Measurements from ENCODE around the gene ROGDI. TPM values are rescaled to one million over a fixed set of nuclear protein-coding genes. Genes with fewer than 3 reads are reported as not detected.
A peak's percentile ranks its signal among the peaks of the same experiment; 100 is the strongest.

The ROGDI gene
- total RNA-seq, 2 experiments from 2014 or later = 3.0 to 3.2 TPM

GRCh38 chr16:4768549-4769305, 33.7 kb downstream of the ROGDI start:
- Mint-ChIP-seq H3K9me3 (no peaks in the 10 kb centered on the region), H3K27me3 (no peaks in the 10 kb centered on the region), H3K36me3 (no peaks in the 10 kb centered on the region), H3K27ac (peak overlapping the region; percentile 90), H3K4me3 (peak overlapping the region; percentile 87), H3K4me1 (peaks cover 19% of the 10 kb centered on the region)
- peak; percentile 90 for DNase-seq

GRCh38 chr16:4767872-4768548, 34.4 kb downstream of the ROGDI start:
- H3K27me3 Mint-ChIP-seq = no peaks in the 10 kb centered on the region
- H3K4me1 Mint-ChIP-seq = peaks cover 19% of the 10 kb centered on the region
- peak overlapping the region; percentile 87 for H3K4me3 Mint-ChIP-seq
- H3K27ac Mint-ChIP-seq = peak overlapping the region; percentile 90
- H3K36me3 Mint-ChIP-seq = no peaks in the 10 kb centered on the region
- no peaks in the 10 kb centered on the region for H3K9me3 Mint-ChIP-seq
- no peak for DNase-seq

GRCh38 chr16:4766875-4767628, 35.4 kb downstream of the ROGDI start, which contains the start of gene ZNF500:
Gene ZNF500 (minus strand): TSS chr16:4767162. CDS start chr16:4765978, 1,184 bp downstream.
- no peaks in the 10 kb centered on the region for H3K9me3 Mint-ChIP-seq
- H3K4me1 Mint-ChIP-seq = peaks cover 19% of the 10 kb centered on the region
- no peaks in the 10 kb centered on the region for H3K27me3 Mint-ChIP-seq
- H3K4me3 Mint-ChIP-seq = peak within 1 kb of the TSS; percentile 87
- peak within 1 kb of the TSS; percentile 90 for H3K27ac Mint-ChIP-seq
- no peaks in the 10 kb centered on the region for H3K36me3 Mint-ChIP-seq
- peak; percentile 93 for DNase-seq

GRCh38 chr16:4765511-4766474, 36.6 kb downstream of the ROGDI start:
- no peak for DNase-seq
- Mint-ChIP-seq H3K27me3 (no peaks in the 10 kb centered on the region), H3K4me1 (peaks cover 19% of the 10 kb centered on the region), H3K9me3 (no peaks in the 10 kb centered on the region), H3K36me3 (no peaks in the 10 kb centered on the region), H3K27ac (peak overlapping the region; percentile 86), H3K4me3 (peak overlapping the region; percentile 85)

- DNase-seq = no peak
- Mint-ChIP-seq H3K27ac (no peak overlapping the region), H3K9me3 (no peaks in the 10 kb centered on the region), H3K4me3 (no peak overlapping the region), H3K27me3 (no peaks in the 10 kb centered on the region), H3K4me1 (peaks cover 18% of the 10 kb centered on the region), H3K36me3 (peaks cover 7% of the 10 kb centered on the region)
Observed at GRCh38 chr16:4763791-4764190, 38.6 kb downstream of the ROGDI start.

GRCh38 chr16:4762205-4762604, 40.2 kb downstream of the ROGDI start:
- Mint-ChIP-seq H3K36me3 (peaks cover 7% of the 10 kb centered on the region), H3K27ac (no peak overlapping the region), H3K27me3 (no peaks in the 10 kb centered on the region), H3K9me3 (no peaks in the 10 kb centered on the region), H3K4me1 (peaks cover 8% of the 10 kb centered on the region), H3K4me3 (no peak overlapping the region)
- DNase-seq = no peak

GRCh38 chr16:4760221-4760910, 42.1 kb downstream of the ROGDI start:
- no peaks in the 10 kb centered on the region for H3K27me3 Mint-ChIP-seq
- H3K9me3 Mint-ChIP-seq = no peaks in the 10 kb centered on the region
- H3K27ac Mint-ChIP-seq = no peak overlapping the region
- no peak overlapping the region for H3K4me3 Mint-ChIP-seq
- no peaks in the 10 kb centered on the region for H3K4me1 Mint-ChIP-seq
- H3K36me3 Mint-ChIP-seq = peaks cover 14% of the 10 kb centered on the region
- DNase-seq = no peak

- Mint-ChIP-seq H3K27me3 (no peaks in the 10 kb centered on the region), H3K9me3 (no peaks in the 10 kb centered on the region), H3K36me3 (peaks cover 20% of the 10 kb centered on the region), H3K4me1 (no peaks in the 10 kb centered on the region), H3K4me3 (no peak overlapping the region), H3K27ac (no peak overlapping the region)
- no peak for DNase-seq
Observed at GRCh38 chr16:4755687-4756086, 46.7 kb downstream of the ROGDI start.

GRCh38 chr16:4754865-4755264, 47.6 kb downstream of the ROGDI start:
- H3K4me3 Mint-ChIP-seq = no peak overlapping the region
- no peaks in the 10 kb centered on the region for H3K4me1 Mint-ChIP-seq
- H3K36me3 Mint-ChIP-seq = peaks cover 18% of the 10 kb centered on the region
- no peak overlapping the region for H3K27ac Mint-ChIP-seq
- H3K27me3 Mint-ChIP-seq = no peaks in the 10 kb centered on the region
- DNase-seq = no peak
- H3K9me3 Mint-ChIP-seq = no peaks in the 10 kb centered on the region

- H3K4me3 Mint-ChIP-seq = no peak overlapping the region
- H3K4me1 Mint-ChIP-seq = peaks cover 6% of the 10 kb centered on the region
- DNase-seq = no peak
- no peak overlapping the region for H3K27ac Mint-ChIP-seq
- H3K27me3 Mint-ChIP-seq = no peaks in the 10 kb centered on the region
- no peaks in the 10 kb centered on the region for H3K9me3 Mint-ChIP-seq
- peaks cover 15% of the 10 kb centered on the region for H3K36me3 Mint-ChIP-seq
Observed at GRCh38 chr16:4753227-4753626, 49.2 kb downstream of the ROGDI start.

- Mint-ChIP-seq H3K27me3 (no peaks in the 10 kb centered on the region), H3K4me1 (peaks cover 13% of the 10 kb centered on the region), H3K36me3 (peaks cover 15% of the 10 kb centered on the region), H3K4me3 (no peak overlapping the region), H3K27ac (no peak overlapping the region), H3K9me3 (no peaks in the 10 kb centered on the region)
- DNase-seq = no peak
Observed at GRCh38 chr16:4752351-4753100, 49.9 kb downstream of the ROGDI start.

- Mint-ChIP-seq H3K9me3 (no peaks in the 10 kb centered on the region), H3K4me3 (no peak overlapping the region), H3K36me3 (peaks cover 14% of the 10 kb centered on the region), H3K27me3 (no peaks in the 10 kb centered on the region), H3K27ac (no peak overlapping the region), H3K4me1 (peaks cover 27% of the 10 kb centered on the region)
- DNase-seq = no peak
Observed at GRCh38 chr16:4750896-4751295, 51.5 kb downstream of the ROGDI start.

- Mint-ChIP-seq H3K27ac (no peak overlapping the region), H3K36me3 (peaks cover 4% of the 10 kb centered on the region), H3K4me1 (peaks cover 27% of the 10 kb centered on the region), H3K9me3 (no peaks in the 10 kb centered on the region), H3K4me3 (no peak overlapping the region), H3K27me3 (no peaks in the 10 kb centered on the region)
- no peak for DNase-seq
Observed at GRCh38 chr16:4749700-4750257, 52.7 kb downstream of the ROGDI start.
